ENCODE data around the gene GLRX5.
"Not testable (repeated sequence)": the region's sequence is repeated elsewhere in the genome, so short reads cannot be mapped to it uniquely, and the experiment has no call there.

Gene GLRX5

GRCh38 chr14:95499354-95499750 lies 35.5 kb upstream of the GLRX5 start:
- FAIRE-seq: no peak

DNA sequence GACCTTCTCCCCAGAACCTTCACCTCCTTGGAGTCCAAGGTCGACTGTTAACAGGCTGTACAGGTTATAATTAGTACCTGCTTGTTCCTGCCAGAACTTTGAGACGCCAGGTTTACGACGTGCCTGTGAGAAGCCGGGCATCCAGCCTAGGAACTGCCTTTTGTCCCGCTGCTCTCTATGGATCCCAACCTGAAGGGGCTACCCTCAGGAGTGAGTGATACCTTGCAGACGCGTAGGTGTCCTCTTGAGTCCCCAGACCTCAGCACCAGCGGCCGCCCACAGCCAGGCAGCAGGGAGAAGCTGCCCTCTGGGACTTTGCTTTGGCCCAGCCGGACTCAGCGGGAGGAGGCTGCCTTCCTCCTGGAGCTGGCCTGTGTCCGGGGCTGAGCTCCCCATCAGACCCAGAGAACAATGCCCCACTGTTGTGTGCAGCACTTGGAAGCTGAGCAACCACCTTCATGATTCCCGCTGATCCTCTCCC lies 34.6 kb upstream of the GLRX5 start:
- no peak for FAIRE-seq

- FAIRE-seq: no peak
These were observed 34.0 kb upstream of the GLRX5 start for GRCh38 chr14:95500772-95501401.

GRCh38 chr14:95502381-95502950 lies 32.4 kb upstream of the GLRX5 start:
- no peak for FAIRE-seq

DNA sequence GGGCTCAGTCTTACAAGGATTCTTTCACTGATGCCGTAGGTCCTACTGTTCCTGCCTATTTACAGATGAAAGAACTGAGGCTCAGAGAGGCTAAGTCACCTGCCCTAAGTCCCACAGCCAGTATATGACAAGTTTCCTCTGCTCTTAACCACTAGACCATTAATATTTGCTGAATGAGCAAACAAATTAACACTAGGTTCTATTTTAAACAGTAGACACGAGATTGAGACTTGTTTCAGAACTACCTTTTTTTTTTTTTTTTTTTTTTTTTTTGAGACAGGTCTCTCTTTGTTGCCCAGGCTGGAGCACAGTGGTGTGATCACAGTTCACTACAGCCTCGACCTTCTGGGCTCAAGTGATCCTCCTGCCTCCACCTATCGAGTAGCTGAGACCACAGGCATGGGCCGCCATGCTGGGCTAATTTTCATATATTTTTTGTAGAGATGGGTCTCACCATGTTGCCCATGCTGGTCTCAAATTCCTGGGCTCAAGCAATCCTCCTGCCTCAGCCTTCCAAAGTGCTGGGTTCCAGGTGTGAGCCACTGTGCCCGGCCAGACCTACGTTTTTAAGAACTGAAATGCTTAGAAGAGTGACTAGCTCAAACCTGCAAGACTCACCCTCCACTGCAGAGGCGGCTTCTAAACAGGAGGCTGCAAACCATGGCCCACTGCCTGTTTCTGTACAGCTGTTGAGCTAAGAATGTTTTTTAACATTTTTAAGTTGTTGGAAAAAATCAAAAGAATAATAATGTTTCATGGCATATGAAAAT lies 31.3 kb upstream of the GLRX5 start:
- FAIRE-seq: no peak

DNA sequence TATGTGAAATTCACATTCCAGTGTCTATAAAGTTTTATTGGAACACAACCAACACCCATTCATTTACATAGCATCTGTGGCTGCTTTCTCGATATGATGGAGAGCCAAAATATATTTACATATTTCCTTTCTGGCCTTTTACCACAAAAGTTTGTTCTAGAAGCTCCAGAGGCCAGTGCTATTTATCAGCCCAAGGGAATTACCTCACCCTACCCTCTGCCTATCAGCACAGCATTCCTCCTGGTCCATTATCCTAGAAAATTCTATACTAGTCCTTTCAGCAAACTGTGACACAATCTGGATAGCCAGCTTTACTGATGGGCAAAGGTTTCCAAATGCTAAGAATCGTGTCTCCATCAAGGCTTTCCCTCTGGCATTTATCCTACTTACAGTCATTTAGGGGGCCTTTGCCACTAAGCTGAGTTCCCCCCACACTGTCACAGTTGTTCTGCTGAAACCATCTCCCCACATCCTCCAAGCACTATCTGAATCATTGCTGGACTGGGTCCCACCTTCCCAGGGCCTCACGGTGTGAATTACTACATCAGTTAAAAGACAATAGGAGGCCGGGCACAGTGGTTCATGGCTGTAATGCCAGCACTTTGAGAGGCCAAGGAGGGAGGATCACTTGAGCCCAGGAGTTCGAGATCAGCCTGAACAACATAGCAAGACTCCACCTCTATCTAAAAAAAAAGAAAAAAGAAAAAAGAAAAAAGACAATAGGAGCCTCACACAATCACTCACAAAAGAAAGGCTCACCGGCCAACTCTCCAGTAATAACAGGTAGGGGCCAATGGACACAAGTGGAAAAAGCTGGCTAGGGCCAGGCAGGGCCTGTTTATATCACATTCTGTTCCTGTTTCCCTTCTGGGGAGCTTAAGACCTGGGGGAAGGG lies 30.5 kb upstream of the GLRX5 start:
- FAIRE-seq: no peak

- no peak for FAIRE-seq
These were observed 29.7 kb upstream of the GLRX5 start for GRCh38 chr14:95505030-95505589.

GRCh38 chr14:95507174-95507573 lies 27.7 kb upstream of the GLRX5 start:
- no peak for FAIRE-seq

GRCh38 chr14:95507701-95508103 lies 27.1 kb upstream of the GLRX5 start:
- no peak for FAIRE-seq

DNA sequence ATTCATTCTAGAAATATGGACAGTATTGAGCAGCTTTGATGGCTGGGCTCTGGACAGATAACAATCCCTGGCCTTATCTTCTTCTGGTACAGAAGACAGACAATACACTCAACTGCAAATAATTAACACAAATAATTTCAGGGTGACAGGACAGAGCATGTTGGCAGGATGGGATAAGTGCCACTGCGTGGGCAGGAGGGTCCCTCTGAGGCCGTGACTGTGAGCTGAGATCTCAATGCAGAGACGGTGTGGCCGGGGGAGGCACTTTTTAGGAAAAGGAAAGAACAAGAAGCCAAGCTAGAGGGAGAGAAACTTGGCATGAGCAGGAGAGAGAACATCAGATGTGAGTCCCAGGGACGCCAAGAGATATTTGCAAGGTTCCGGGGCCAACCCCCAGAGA lies 26.5 kb upstream of the GLRX5 start:
- no peak for FAIRE-seq

DNA sequence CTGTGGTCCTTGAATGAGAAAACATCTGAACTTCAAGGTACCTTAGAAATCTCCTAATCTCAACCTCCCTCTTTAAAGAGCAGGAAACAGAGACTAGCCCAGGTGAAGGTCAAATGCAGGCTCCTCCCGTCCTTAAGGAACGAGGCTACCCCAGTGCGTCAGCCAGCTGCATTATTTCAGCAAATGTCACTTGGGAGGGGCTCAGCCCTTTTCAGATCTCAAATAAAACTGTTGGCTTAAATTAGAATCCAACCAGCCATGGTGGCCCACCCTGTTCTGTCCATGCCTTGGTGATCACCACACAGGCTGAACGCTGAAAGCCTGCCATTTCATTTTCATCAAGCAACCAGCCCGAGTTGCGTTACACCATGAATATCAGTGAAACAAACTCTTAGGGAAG lies 25.4 kb upstream of the GLRX5 start:
- FAIRE-seq: no peak

GRCh38 chr14:95510344-95510743 lies 24.5 kb upstream of the GLRX5 start:
- FAIRE-seq: not testable (repeated sequence)

DNA sequence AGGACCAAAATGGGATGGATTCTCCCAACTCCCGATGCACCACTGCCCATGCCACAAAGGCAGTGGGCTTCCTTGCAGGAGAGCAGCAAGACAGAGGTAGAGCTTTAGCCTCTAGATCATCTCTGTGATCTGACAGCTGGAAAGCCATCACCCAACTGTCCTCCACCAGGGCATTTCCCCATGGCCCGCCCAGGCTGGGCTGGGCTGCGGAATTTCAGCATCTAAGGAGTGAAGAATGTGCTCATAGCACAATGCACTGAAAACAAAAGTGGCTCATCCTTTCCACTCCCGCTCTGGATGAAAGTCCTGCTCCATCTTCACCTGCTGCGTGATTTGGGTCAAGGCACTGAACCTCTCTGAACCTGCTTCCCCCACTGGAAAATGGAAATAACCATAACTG lies 24.0 kb upstream of the GLRX5 start:
- no peak for FAIRE-seq

DNA sequence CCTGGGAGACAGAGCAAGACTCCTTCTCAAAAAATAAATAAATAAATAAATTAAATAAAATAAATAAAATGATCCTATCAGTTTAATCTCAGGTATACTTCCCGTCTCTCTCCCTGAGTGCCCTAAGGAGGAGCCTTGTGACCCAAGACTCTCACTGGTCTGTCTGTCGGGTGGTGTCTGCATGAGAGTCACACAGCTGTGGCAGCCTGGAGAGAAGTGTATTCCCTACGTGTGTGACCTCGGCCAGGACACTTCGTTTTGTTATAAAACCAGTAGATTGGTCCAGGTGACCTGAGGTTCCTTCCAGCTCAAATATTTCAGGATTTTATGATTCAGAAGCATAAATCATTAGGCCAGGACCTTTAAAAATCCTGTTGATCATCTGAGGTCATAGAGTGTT lies 23.2 kb upstream of the GLRX5 start:
- no peak for FAIRE-seq

- FAIRE-seq: no peak
These were observed 21.6 kb upstream of the GLRX5 start for GRCh38 chr14:95513291-95513690.

DNA sequence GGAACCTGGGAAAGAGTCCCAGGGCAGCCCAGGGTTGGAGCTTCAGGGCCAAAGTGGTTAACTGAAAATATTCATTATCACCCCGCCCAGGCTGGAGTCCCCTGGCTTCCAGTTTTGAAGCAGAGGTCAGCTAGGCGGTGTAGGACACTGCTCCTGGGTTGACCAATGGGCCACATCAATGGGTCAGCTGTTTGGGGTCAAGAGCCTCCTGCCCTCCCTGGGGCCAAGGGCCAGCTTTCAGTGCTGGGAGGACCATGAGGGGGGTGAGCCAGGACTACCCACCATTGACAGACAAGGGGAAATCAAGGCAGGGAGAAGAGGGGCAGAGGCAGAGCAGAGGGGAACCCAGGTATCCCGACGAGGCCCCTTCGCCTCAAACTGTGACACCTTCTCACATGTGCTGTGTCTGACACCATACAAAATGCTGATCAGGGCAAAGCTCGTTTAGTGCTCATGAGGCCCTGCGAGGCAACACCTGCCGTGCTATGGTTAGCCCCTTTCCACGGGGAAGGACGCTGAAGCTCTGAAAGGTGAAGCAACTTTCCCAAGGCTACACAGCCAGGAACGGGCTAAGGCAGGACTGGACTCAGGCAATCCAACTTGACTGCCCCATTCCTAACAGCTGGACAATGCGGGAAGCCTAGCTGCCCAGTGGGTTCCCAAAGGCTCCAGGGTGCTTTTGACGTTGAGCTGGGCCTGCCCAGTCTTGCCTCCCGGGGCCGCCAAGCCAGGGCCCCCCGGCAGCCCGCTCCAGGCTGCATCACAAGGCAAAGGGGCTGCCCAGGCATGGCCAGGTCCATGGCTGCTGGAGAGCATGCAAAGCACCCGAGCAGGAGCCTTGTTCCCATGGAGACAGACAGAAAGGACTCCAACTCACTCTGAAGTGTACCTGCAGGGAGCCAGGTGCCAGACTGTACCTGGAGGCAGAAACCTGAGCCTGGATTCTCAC lies 20.4 kb upstream of the GLRX5 start:
- FAIRE-seq: no peak

DNA sequence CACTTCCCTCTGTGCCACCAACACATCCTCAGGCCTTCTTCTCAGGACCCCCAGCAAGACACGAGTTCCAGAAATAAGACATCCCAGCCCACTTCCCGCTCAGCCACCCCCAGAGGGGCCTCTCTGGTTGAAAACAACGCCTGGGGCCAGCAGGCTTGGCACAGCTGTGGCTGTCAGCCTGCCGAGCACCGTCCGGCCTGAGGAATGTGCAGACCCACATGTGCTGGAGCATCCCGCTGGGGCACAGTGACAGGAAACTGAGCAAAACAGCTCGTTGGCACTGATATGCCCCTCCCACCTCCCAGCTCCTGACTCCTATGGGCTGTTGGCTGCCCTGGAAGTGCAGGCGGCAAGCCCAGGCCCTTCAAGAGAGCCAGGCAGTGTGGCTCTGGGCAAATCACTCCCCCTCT lies 19.8 kb upstream of the GLRX5 start:
- no peak for FAIRE-seq

DNA sequence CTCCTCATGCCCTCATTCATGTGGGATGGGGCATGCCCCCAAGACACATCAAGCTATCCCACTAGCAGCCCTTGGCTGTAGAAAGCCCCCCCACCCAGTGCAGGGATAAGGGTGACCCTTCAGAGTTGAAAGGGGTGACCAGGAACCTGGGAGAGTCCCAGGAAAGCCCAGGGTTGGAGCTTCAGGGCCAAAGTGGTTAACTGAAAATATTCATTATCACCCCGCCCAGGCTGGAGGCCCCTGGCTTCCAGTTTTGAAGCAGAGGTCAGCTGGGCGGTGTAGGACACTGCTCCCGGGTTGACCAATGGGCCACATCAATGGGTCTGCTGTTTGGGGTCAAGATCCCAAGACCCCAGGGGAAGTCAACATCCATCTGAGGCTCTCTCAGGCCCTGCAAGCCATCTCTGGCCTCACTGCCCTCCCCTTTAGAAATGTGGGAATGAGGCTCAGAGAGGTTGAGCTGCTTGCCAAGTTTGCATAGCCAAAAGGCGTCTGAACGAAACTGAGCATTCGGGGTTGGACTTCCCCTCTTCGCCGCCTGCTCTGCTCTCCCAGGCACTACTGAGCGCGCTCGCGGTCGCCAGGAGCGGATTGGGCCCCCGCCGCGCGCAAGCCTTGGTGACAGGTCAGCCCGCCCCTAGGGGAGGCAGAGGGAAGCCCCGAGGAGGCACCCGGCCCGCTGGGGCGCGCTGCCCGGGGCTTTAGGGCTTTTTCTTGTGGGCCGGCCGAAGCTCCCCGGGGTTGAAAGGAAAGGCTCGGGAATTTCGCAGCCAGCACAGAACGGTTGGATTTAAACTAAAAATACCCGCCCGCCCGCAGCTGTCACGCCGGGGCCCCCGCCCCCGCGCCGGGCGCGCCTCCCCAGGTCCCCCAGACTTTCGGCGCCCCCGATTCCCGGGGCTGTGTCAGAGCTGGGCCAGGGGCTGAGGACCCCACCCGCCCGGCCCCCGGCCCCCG lies 19.0 kb upstream of the GLRX5 start:
- no peak for FAIRE-seq

- FAIRE-seq: no peak
These were observed 18.2 kb upstream of the GLRX5 start, which contains the start of gene SYNE3 for GRCh38 chr14:95516554-95517181. Gene SYNE3, minus strand, starts transcription at chr14:95516650. Its CDS starts 40,829 bp downstream, at chr14:95475821.
